ENCODE measurements around the gene ALOX15B. TPM values are rescaled to one million over a fixed set of nuclear protein-coding genes. Genes with fewer than 3 reads are reported as not detected.

ALOX15B gene, protein sequence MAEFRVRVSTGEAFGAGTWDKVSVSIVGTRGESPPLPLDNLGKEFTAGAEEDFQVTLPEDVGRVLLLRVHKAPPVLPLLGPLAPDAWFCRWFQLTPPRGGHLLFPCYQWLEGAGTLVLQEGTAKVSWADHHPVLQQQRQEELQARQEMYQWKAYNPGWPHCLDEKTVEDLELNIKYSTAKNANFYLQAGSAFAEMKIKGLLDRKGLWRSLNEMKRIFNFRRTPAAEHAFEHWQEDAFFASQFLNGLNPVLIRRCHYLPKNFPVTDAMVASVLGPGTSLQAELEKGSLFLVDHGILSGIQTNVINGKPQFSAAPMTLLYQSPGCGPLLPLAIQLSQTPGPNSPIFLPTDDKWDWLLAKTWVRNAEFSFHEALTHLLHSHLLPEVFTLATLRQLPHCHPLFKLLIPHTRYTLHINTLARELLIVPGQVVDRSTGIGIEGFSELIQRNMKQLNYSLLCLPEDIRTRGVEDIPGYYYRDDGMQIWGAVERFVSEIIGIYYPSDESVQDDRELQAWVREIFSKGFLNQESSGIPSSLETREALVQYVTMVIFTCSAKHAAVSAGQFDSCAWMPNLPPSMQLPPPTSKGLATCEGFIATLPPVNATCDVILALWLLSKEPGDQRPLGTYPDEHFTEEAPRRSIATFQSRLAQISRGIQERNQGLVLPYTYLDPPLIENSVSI
- total RNA-seq, result not detected in 2 replicates
- not detected in 2 replicates for polyA plus RNA-seq
- polyA plus RNA-seq (2012), result not detected in 2 replicates
- not detected in 2 replicates for polyA minus RNA-seq (ENCODE audit: low replicate concordance)

DNA sequence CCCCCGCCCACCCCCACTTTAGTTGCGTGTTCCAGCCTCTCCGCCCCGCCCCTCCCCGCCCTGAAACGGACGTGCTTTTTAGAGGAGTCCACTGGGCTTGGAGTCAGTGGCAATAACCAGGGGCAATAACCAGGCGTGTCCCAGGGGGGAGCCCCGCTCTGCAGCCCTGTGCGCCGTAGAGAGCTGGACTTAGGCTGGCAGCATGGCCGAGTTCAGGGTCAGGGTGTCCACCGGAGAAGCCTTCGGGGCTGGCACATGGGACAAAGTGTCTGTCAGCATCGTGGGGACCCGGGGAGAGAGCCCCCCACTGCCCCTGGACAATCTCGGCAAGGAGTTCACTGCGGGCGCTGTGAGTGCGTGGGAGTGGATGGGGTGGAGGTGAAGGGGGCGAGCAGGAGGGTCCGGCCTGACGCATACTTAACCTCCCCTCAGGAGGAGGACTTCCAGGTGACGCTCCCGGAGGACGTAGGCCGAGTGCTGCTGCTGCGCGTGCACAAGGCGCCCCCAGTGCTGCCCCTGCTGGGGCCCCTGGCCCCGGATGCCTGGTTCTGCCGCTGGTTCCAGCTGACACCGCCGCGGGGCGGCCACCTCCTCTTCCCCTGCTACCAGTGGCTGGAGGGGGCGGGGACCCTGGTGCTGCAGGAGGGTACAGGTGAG, at the start of gene ALOX15B:
Gene ALOX15B, plus strand, starts transcription at position 106 of the 657 bp plus-strand sequence. Its CDS starts 97 bp downstream, at position 203.
- no peak within 1 kb of the TSS for H2AFZ ChIP-seq (ENCODE audit: low read length)
- DNase-seq (ENCODE audit: low read depth in 2 of 2), result no peak
- no peak within 1 kb of the TSS for H3K9ac ChIP-seq (ENCODE audit: insufficient read depth, low read length)
- H3K79me2 ChIP-seq (ENCODE audit: control insufficient read depth, insufficient read depth, low read length), result no peaks in the 10 kb centered on the region
- H4K20me1 ChIP-seq (ENCODE audit: control insufficient read depth, extremely low read depth, insufficient read depth, low read length), result no peaks in the 10 kb centered on the region
- peaks cover 5% of the 10 kb centered on the region for H3K27me3 ChIP-seq (ENCODE audit: control insufficient read depth, insufficient read depth, low read length)
- no peak within 1 kb of the TSS for H3K27ac ChIP-seq (ENCODE audit: insufficient read depth, low read length)
- H3K4me2 ChIP-seq (ENCODE audit: extremely low read depth, insufficient read depth, low read length), result no peak within 1 kb of the TSS
- no peaks in the 10 kb centered on the region for H3K36me3 ChIP-seq (ENCODE audit: control insufficient read depth, insufficient read depth, low read length)
- no peaks in the 10 kb centered on the region for H3K4me1 ChIP-seq (ENCODE audit: control insufficient read depth, extremely low read depth, insufficient read depth, low read length)
- no peak within 1 kb of the TSS for H3K4me3 ChIP-seq (replicated peaks in 1 of 4; ENCODE audit: control extremely low read depth in 1 of 4, insufficient read depth in 1 of 4, low read depth in 3 of 4, low read length in 4 of 4)
- no peaks in the 10 kb centered on the region for H3K9me3 ChIP-seq (ENCODE audit: control insufficient read depth, insufficient read depth, low read depth, low read length)
- TF ChIP-seq, protein P1, sequence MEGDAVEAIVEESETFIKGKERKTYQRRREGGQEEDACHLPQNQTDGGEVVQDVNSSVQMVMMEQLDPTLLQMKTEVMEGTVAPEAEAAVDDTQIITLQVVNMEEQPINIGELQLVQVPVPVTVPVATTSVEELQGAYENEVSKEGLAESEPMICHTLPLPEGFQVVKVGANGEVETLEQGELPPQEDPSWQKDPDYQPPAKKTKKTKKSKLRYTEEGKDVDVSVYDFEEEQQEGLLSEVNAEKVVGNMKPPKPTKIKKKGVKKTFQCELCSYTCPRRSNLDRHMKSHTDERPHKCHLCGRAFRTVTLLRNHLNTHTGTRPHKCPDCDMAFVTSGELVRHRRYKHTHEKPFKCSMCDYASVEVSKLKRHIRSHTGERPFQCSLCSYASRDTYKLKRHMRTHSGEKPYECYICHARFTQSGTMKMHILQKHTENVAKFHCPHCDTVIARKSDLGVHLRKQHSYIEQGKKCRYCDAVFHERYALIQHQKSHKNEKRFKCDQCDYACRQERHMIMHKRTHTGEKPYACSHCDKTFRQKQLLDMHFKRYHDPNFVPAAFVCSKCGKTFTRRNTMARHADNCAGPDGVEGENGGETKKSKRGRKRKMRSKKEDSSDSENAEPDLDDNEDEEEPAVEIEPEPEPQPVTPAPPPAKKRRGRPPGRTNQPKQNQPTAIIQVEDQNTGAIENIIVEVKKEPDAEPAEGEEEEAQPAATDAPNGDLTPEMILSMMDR (conservative IDR thresholded peaks at IDR 0.05 in 1 of 2, IDR thresholded peaks at IDR 0.05 in 1 of 2; ENCODE audit: low read depth in 1 of 2, low read length in 2 of 2), result no peak
- TF ChIP-seq EZH2 (IDR thresholded peaks at IDR 0.05; ENCODE audit: low read length, missing control alignments), result no peak

DNA sequence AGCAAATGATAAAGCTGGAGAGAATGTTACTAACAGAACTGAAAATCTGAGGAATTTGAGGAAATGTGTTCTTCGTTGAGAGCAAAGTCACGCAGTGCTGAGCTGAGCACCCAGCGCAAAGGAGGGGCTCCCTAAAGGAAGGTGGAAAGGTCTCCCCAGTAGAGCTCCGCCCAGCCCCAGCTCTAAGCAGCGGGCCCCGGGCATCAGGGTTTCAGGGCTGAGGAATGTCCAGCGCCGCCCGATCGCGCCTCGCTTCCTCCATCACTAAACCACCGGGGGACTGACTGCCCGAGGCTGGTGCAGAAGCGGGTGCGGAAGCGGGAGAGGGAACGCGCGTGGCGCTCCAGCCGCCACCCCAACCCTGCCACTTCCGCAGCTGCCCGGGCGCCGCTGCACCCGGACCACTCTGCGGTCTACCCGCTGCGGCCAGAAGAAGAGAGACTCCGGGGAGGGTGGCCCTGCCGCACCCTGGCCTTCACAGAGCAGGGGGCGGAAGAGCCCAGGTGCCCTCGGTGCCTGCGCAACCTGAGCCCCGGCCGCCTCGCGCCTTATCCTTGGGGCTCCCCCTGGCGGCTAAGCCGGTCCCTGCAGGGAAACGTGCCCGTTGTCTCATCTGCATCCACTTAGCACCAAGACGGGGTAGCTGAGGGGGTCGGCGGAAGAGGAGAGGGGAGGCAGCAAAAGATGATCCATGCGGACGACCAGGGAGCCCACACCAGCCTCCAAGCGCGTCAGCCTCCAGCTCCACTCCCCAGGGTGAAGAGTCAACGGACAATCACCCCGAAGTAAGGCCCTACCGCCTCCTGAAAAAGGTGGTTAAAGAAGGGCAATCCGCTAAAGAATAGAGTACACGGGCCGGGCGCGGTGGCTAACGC, 48.8 kb upstream of the ALOX15B start:
- Histone ChIP-seq H3K79me2 (ENCODE audit: control insufficient read depth, insufficient read depth, low read length) (no peaks in the 10 kb centered on the region), H3K36me3 (ENCODE audit: control insufficient read depth, insufficient read depth, low read length) (no peaks in the 10 kb centered on the region), H4K20me1 (ENCODE audit: control insufficient read depth, extremely low read depth, insufficient read depth, low read length) (no peaks in the 10 kb centered on the region), H3K4me2 (ENCODE audit: extremely low read depth, insufficient read depth, low read length) (peak overlapping the region; percentile 79), H3K4me3 (replicated peaks in 1 of 4; ENCODE audit: control extremely low read depth in 1 of 4, insufficient read depth in 1 of 4, low read depth in 3 of 4, low read length in 4 of 4) (peak overlapping the region; percentile 41 to 78 (median 60)), H3K9ac (ENCODE audit: insufficient read depth, low read length) (no peak overlapping the region), H3K27me3 (ENCODE audit: control insufficient read depth, insufficient read depth, low read length) (no peaks in the 10 kb centered on the region), H2AFZ (ENCODE audit: low read length) (peak overlapping the region; percentile 79), H3K4me1 (ENCODE audit: control insufficient read depth, extremely low read depth, insufficient read depth, low read length) (no peaks in the 10 kb centered on the region), H3K9me3 (ENCODE audit: control insufficient read depth, insufficient read depth, low read depth, low read length) (no peaks in the 10 kb centered on the region), H3K27ac (ENCODE audit: insufficient read depth, low read length) (no peak overlapping the region)
- DNase-seq (ENCODE audit: low read depth in 2 of 2), result peak; percentile 47 to 56
- TF ChIP-seq, protein P1 (conservative IDR thresholded peaks at IDR 0.05 in 1 of 2, IDR thresholded peaks at IDR 0.05 in 1 of 2; ENCODE audit: low read depth in 1 of 2, low read length in 2 of 2), result peak; percentile 88 to 95
- TF ChIP-seq EZH2 (IDR thresholded peaks at IDR 0.05; ENCODE audit: low read length, missing control alignments), result no peak
